WTC11 (cell line): ENCODE measurements around the gene ELAC2. TPM values are rescaled to one million over a fixed set of nuclear protein-coding genes. Genes with fewer than 3 reads are reported as not detected.

Experiments used
- ATAC-seq: fragments of 200-7000 bp; cut with Tn5 transposase; 2 replicates; pipeline ENCODE4 v1.10.0; 2021; ENCODE audit warnings: mild to moderate bottlenecking, moderate library complexity
- CTCF ChIA-PET: fragments of 300-600 bp; sonication (Branson Sonifier 250); formaldehyde crosslinking; loops from one replicate; lab custom pipeline; 2021; ENCODE audit warnings: antibody characterized with exemption; lab: Charles Lee
- POLR2A ChIA-PET: fragments of 350-600 bp; sonication (Branson Sonifier 250); formaldehyde crosslinking; loops from one replicate; lab custom pipeline; 2021; ENCODE audit warnings: antibody characterized with exemption; lab: Charles Lee
- DNase-seq: peaks from one replicate; pipeline ENCODE4 v3.0.0; 2021; ENCODE audit warnings: low spot score
- H3K27ac Mint-ChIP-seq: 2 replicates; pipeline ENCODE4 v1.8.0; 2021; ENCODE audit warnings: mixed read lengths
- H3K27me3 Mint-ChIP-seq: 2 replicates; pipeline ENCODE4 v1.8.0; 2021; ENCODE audit warnings: low read depth, mild to moderate bottlenecking, moderate library complexity, mixed read lengths
- H3K36me3 Mint-ChIP-seq: 2 replicates; pipeline ENCODE4 v1.8.0; 2021; ENCODE audit warnings: mixed read lengths
- H3K4me1 Mint-ChIP-seq: 2 replicates; pipeline ENCODE4 v1.8.0; 2022; ENCODE audit warnings: mixed read lengths
- H3K4me3 Mint-ChIP-seq: 2 replicates; pipeline ENCODE4 v1.8.0; 2021; ENCODE audit warnings: mild to moderate bottlenecking, moderate library complexity, mixed read lengths
- H3K9me3 Mint-ChIP-seq: 2 replicates; pipeline ENCODE4 v1.8.0; 2021; ENCODE audit warnings: mixed read lengths
- JAZF1 ChIP-seq: fragments of 250-450 bp; sonication (Bioruptor Pico); IDR thresholded peaks from 2 replicates; pipeline ENCODE4 v1.9.0; 2021; ENCODE audit warnings: moderate library complexity, mild to moderate bottlenecking, inconsistent platforms
- MXD4 ChIP-seq: fragments of 250-450 bp; sonication (Bioruptor Pico); IDR thresholded peaks from 2 replicates; pipeline ENCODE4 v1.8.0; 2021; ENCODE audit warnings: mild to moderate bottlenecking, moderate library complexity, borderline replicate concordance
- MYBL2 ChIP-seq: sonication (generic); formaldehyde crosslinking; IDR thresholded peaks from 2 replicates; pipeline ENCODE4 v1.8.1; 2023; ENCODE audit warnings: mild to moderate bottlenecking, moderate library complexity, missing genetic modification reagents
- NFATC4 ChIP-seq: fragments of 250-450 bp; sonication (Bioruptor Pico); IDR thresholded peaks from 2 replicates; pipeline ENCODE4 v1.9.0; 2021; ENCODE audit warnings: mild to moderate bottlenecking
- SMAD4 ChIP-seq: sonication (generic); formaldehyde crosslinking; IDR thresholded peaks from 2 replicates; pipeline ENCODE4 v1.8.0; 2022; ENCODE audit warnings: mild to moderate bottlenecking, missing genetic modification reagents
- TEAD4 ChIP-seq: sonication (generic); formaldehyde crosslinking; IDR thresholded peaks from 2 replicates; pipeline ENCODE4 v1.8.0; 2022; ENCODE audit warnings: mild to moderate bottlenecking, missing genetic modification reagents
- ZNF232 ChIP-seq: sonication (generic); formaldehyde crosslinking; IDR thresholded peaks from 2 replicates; pipeline ENCODE4 v1.8.0; 2022; ENCODE audit warnings: mild to moderate bottlenecking, missing genetic modification reagents
- ZNF423 ChIP-seq: fragments of 250-450 bp; sonication (Bioruptor Pico); IDR thresholded peaks from 2 replicates; pipeline ENCODE4 v2.1.2; 2022; ENCODE audit warnings: mild to moderate bottlenecking, moderate library complexity
- total RNA-seq: library from RNA; stranded (reverse); gene quantifications from 3 replicates; pipeline ENCODE4 v1.2.3, GENCODE V29; 2021
- TF ChIP-seq, protein P1 (sequence below): fragments of 250-450 bp; sonication (Bioruptor Pico); IDR thresholded peaks from 2 replicates; pipeline ENCODE4 v1.9.0; 2021; ENCODE audit warnings: moderate library complexity, mild to moderate bottlenecking, inconsistent platforms, borderline replicate concordance
- TF ChIP-seq, protein P2 (sequence below): sonication (generic); formaldehyde crosslinking; IDR thresholded peaks from 2 replicates; pipeline ENCODE4 v1.8.1; 2023; ENCODE audit warnings: mild to moderate bottlenecking, moderate library complexity, missing genetic modification reagents
- TF ChIP-seq, protein P3 (sequence below): sonication (generic); formaldehyde crosslinking; conservative IDR thresholded peaks from 2 replicates; pipeline ENCODE4 v1.8.1; 2022; ENCODE audit warnings: mild to moderate bottlenecking, missing genetic modification reagents
- TF ChIP-seq, protein P4 (sequence below): sonication (generic); formaldehyde crosslinking; IDR thresholded peaks from 2 replicates; pipeline ENCODE4 v1.8.0; 2023; ENCODE audit warnings: mild to moderate bottlenecking, missing genetic modification reagents
- TF ChIP-seq, protein P5 (sequence below): sonication (generic); formaldehyde crosslinking; IDR thresholded peaks from 2 replicates; pipeline ENCODE4 v1.8.1; 2022; ENCODE audit warnings: low read depth, missing genetic modification reagents, borderline replicate concordance
- TF ChIP-seq, protein P6 (sequence below): fragments of 200-600 bp; IDR thresholded peaks from 2 replicates; pipeline ENCODE4 v1.8.0; 2022; ENCODE audit warnings: antibody characterized with exemption
- TF ChIP-seq, protein P7 (sequence below): fragments of 250-450 bp; sonication (Bioruptor Pico); IDR thresholded peaks from 2 replicates; pipeline ENCODE4 v1.8.0; 2021; ENCODE audit warnings: mild to moderate bottlenecking
- TF ChIP-seq, protein P8 (sequence below): sonication (generic); formaldehyde crosslinking; IDR thresholded peaks from 2 replicates; pipeline ENCODE4 v1.8.0; 2022; ENCODE audit warnings: mild to moderate bottlenecking, missing genetic modification reagents
- TF ChIP-seq, protein P9 (sequence below): fragments of 250-450 bp; sonication (Bioruptor Pico); IDR thresholded peaks from 2 replicates; pipeline ENCODE4 v2.1.2; 2022; ENCODE audit warnings: mild to moderate bottlenecking, moderate library complexity
- TF ChIP-seq, protein P10 (sequence below): sonication (generic); formaldehyde crosslinking; IDR thresholded peaks from 2 replicates; pipeline ENCODE4 v1.8.0; 2022; ENCODE audit warnings: mild to moderate bottlenecking, missing genetic modification reagents
- TF ChIP-seq, protein P11 (sequence below): fragments of 250-450 bp; sonication (Bioruptor Pico); IDR thresholded peaks from 2 replicates; pipeline ENCODE4 v1.9.0; 2021; ENCODE audit warnings: mild to moderate bottlenecking, borderline replicate concordance

The ELAC2 gene
- total RNA-seq, 1 experiment from 2014 or later, result 86.9 TPM

DNA sequence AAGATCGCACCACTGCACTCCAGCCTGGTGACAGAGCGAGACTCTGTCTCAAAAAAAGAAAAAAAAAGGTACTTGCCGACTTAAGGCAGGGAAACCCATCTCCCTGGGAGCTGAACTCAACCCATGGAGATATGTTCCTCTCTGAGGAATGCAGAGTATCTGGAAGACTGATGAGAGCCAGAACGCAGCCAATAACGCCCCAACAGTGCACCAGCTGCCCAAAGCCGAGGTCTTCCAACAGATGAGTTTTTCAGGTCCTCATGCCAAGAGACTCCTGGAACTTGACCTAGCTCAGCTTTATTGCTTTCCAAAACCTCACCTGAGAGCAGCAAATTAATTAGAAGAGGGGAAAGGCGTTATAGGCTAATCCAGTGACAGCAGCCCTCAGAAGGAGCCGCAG is 9.4 kb downstream of the ELAC2 start (continued):
- TF ChIP-seq, protein P1, sequence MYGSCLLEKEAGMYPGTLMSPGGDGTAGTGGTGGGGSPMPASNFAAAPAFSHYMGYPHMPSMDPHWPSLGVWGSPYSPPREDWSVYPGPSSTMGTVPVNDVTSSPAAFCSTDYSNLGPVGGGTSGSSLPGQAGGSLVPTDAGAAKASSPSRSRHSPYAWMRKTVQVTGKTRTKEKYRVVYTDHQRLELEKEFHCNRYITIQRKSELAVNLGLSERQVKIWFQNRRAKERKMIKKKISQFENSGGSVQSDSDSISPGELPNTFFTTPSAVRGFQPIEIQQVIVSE, result no peak
- TF ChIP-seq NFATC4 (CRISPR knock-in tag) (no peak), MYBL2 (no peak), ZNF232 (no peak), SMAD4 (CRISPR knock-in tag) (no peak), ZNF423 (CRISPR knock-in tag) (no peak), JAZF1 (CRISPR knock-in tag) (no peak), TEAD4 (CRISPR knock-in tag) (no peak)
- TF ChIP-seq, protein P2, sequence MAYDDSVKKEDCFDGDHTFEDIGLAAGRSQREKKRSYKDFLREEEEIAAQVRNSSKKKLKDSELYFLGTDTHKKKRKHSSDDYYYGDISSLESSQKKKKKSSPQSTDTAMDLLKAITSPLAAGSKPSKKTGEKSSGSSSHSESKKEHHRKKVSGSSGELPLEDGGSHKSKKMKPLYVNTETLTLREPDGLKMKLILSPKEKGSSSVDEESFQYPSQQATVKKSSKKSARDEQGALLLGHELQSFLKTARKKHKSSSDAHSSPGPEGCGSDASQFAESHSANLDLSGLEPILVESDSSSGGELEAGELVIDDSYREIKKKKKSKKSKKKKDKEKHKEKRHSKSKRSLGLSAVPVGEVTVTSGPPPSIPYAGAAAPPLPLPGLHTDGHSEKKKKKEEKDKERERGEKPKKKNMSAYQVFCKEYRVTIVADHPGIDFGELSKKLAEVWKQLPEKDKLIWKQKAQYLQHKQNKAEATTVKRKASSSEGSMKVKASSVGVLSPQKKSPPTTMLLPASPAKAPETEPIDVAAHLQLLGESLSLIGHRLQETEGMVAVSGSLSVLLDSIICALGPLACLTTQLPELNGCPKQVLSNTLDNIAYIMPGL (CRISPR knock-in tag), result no peak
- TF ChIP-seq, protein P3, sequence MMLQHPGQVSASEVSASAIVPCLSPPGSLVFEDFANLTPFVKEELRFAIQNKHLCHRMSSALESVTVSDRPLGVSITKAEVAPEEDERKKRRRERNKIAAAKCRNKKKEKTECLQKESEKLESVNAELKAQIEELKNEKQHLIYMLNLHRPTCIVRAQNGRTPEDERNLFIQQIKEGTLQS (CRISPR knock-in tag), result no peak
- TF ChIP-seq, protein P4, sequence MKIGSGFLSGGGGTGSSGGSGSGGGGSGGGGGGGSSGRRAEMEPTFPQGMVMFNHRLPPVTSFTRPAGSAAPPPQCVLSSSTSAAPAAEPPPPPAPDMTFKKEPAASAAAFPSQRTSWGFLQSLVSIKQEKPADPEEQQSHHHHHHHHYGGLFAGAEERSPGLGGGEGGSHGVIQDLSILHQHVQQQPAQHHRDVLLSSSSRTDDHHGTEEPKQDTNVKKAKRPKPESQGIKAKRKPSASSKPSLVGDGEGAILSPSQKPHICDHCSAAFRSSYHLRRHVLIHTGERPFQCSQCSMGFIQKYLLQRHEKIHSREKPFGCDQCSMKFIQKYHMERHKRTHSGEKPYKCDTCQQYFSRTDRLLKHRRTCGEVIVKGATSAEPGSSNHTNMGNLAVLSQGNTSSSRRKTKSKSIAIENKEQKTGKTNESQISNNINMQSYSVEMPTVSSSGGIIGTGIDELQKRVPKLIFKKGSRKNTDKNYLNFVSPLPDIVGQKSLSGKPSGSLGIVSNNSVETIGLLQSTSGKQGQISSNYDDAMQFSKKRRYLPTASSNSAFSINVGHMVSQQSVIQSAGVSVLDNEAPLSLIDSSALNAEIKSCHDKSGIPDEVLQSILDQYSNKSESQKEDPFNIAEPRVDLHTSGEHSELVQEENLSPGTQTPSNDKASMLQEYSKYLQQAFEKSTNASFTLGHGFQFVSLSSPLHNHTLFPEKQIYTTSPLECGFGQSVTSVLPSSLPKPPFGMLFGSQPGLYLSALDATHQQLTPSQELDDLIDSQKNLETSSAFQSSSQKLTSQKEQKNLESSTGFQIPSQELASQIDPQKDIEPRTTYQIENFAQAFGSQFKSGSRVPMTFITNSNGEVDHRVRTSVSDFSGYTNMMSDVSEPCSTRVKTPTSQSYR, result no peak
- TF ChIP-seq, protein P5, sequence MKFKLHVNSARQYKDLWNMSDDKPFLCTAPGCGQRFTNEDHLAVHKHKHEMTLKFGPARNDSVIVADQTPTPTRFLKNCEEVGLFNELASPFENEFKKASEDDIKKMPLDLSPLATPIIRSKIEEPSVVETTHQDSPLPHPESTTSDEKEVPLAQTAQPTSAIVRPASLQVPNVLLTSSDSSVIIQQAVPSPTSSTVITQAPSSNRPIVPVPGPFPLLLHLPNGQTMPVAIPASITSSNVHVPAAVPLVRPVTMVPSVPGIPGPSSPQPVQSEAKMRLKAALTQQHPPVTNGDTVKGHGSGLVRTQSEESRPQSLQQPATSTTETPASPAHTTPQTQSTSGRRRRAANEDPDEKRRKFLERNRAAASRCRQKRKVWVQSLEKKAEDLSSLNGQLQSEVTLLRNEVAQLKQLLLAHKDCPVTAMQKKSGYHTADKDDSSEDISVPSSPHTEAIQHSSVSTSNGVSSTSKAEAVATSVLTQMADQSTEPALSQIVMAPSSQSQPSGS (CRISPR knock-in tag), result no peak
- TF ChIP-seq, protein P6, sequence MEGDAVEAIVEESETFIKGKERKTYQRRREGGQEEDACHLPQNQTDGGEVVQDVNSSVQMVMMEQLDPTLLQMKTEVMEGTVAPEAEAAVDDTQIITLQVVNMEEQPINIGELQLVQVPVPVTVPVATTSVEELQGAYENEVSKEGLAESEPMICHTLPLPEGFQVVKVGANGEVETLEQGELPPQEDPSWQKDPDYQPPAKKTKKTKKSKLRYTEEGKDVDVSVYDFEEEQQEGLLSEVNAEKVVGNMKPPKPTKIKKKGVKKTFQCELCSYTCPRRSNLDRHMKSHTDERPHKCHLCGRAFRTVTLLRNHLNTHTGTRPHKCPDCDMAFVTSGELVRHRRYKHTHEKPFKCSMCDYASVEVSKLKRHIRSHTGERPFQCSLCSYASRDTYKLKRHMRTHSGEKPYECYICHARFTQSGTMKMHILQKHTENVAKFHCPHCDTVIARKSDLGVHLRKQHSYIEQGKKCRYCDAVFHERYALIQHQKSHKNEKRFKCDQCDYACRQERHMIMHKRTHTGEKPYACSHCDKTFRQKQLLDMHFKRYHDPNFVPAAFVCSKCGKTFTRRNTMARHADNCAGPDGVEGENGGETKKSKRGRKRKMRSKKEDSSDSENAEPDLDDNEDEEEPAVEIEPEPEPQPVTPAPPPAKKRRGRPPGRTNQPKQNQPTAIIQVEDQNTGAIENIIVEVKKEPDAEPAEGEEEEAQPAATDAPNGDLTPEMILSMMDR, result no peak
- TF ChIP-seq, protein P7, sequence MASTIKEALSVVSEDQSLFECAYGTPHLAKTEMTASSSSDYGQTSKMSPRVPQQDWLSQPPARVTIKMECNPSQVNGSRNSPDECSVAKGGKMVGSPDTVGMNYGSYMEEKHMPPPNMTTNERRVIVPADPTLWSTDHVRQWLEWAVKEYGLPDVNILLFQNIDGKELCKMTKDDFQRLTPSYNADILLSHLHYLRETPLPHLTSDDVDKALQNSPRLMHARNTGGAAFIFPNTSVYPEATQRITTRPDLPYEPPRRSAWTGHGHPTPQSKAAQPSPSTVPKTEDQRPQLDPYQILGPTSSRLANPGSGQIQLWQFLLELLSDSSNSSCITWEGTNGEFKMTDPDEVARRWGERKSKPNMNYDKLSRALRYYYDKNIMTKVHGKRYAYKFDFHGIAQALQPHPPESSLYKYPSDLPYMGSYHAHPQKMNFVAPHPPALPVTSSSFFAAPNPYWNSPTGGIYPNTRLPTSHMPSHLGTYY (CRISPR knock-in tag), result no peak

DNA sequence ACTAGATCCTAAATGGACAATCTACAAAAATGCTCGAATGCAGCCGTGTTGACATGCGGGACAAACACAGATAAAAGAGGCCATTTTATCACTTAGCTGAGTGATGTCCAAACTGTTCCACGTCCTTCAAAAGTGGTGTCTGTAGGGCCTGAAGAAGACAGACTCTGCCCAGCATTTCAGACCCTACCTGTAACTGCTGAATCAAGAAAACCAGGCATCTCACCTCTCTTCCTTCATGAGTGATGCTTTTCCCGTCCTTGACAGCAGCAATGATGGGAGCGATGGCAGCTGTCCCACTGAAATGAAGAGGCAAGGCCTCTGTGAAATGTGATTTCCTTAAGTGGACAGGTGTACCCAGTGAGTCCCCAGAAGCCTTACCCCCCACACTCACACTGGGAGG is 12.3 kb downstream of the ELAC2 start:
- CTCF ChIA-PET, result interaction anchor here (1.6 to 1.9 kb wide), 2 partner anchors 12 to 263 kb away, joined by 4 read pairs; partner anchors contain the start of gene ELAC2
- Mint-ChIP-seq H3K36me3 (peaks cover 54% of the 10 kb centered on the region), H3K9me3 (no peaks in the 10 kb centered on the region), H3K4me3 (no peak overlapping the region), H3K4me1 (no peaks in the 10 kb centered on the region), H3K27me3 (no peaks in the 10 kb centered on the region), H3K27ac (no peak overlapping the region)
- DNase-seq (no peak), ATAC-seq (no peak)
- POLR2A ChIA-PET, result interaction anchor here (0.7 kb wide), 1 partner anchor 121 kb away, joined by 3 read pairs; no protein-coding TSS in a partner anchor
- TF ChIP-seq, protein P8, sequence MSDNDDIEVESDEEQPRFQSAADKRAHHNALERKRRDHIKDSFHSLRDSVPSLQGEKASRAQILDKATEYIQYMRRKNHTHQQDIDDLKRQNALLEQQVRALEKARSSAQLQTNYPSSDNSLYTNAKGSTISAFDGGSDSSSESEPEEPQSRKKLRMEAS (CRISPR knock-in tag), result no peak
- TF ChIP-seq MXD4 (CRISPR knock-in tag), result no peak
- TF ChIP-seq, protein P9, sequence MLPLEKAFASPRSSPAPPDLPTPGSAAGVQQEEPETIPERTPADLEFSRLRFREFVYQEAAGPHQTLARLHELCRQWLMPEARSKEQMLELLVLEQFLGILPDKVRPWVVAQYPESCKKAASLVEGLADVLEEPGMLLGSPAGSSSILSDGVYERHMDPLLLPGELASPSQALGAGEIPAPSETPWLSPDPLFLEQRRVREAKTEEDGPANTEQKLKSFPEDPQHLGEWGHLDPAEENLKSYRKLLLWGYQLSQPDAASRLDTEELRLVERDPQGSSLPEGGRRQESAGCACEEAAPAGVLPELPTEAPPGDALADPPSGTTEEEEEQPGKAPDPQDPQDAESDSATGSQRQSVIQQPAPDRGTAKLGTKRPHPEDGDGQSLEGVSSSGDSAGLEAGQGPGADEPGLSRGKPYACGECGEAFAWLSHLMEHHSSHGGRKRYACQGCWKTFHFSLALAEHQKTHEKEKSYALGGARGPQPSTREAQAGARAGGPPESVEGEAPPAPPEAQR (CRISPR knock-in tag), result no peak
- TF ChIP-seq, protein P10, sequence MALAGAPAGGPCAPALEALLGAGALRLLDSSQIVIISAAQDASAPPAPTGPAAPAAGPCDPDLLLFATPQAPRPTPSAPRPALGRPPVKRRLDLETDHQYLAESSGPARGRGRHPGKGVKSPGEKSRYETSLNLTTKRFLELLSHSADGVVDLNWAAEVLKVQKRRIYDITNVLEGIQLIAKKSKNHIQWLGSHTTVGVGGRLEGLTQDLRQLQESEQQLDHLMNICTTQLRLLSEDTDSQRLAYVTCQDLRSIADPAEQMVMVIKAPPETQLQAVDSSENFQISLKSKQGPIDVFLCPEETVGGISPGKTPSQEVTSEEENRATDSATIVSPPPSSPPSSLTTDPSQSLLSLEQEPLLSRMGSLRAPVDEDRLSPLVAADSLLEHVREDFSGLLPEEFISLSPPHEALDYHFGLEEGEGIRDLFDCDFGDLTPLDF (CRISPR knock-in tag), result no peak
- TF ChIP-seq, protein P11, sequence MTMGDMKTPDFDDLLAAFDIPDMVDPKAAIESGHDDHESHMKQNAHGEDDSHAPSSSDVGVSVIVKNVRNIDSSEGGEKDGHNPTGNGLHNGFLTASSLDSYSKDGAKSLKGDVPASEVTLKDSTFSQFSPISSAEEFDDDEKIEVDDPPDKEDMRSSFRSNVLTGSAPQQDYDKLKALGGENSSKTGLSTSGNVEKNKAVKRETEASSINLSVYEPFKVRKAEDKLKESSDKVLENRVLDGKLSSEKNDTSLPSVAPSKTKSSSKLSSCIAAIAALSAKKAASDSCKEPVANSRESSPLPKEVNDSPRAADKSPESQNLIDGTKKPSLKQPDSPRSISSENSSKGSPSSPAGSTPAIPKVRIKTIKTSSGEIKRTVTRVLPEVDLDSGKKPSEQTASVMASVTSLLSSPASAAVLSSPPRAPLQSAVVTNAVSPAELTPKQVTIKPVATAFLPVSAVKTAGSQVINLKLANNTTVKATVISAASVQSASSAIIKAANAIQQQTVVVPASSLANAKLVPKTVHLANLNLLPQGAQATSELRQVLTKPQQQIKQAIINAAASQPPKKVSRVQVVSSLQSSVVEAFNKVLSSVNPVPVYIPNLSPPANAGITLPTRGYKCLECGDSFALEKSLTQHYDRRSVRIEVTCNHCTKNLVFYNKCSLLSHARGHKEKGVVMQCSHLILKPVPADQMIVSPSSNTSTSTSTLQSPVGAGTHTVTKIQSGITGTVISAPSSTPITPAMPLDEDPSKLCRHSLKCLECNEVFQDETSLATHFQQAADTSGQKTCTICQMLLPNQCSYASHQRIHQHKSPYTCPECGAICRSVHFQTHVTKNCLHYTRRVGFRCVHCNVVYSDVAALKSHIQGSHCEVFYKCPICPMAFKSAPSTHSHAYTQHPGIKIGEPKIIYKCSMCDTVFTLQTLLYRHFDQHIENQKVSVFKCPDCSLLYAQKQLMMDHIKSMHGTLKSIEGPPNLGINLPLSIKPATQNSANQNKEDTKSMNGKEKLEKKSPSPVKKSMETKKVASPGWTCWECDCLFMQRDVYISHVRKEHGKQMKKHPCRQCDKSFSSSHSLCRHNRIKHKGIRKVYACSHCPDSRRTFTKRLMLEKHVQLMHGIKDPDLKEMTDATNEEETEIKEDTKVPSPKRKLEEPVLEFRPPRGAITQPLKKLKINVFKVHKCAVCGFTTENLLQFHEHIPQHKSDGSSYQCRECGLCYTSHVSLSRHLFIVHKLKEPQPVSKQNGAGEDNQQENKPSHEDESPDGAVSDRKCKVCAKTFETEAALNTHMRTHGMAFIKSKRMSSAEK (CRISPR knock-in tag), result no peak
